Stimulated activated CD8-positive, alpha-beta memory T cell treated with anti-CD3 and anti-CD28 coated beads, Interleukin-4, amount 100 ng/mL, for 4 hours (primary cell): ENCODE data around the gene WDR76.

Experiments used
- DNase-seq, 2 donors: peaks; one replicate each; pipeline ENCODE4 v3.0.0-alpha.2; 2020; ENCODE audit warnings: low read depth in 2 of 2, low spot score in 1 of 2

The WDR76 gene

GRCh38 chr15:43876872-43877271 is 50.1 kb downstream of the WDR76 start:
- no peak for DNase-seq

GRCh38 chr15:43877371-43877770 is 50.6 kb downstream of the WDR76 start:
- DNase-seq, result no peak

- DNase-seq, result no peak
These were observed 51.6 kb downstream of the WDR76 start for GRCh38 chr15:43878446-43878845.

- no peak for DNase-seq
These were observed 52.9 kb downstream of the WDR76 start for GRCh38 chr15:43879386-43880355.

- no peak for DNase-seq
These were observed 53.8 kb downstream of the WDR76 start for GRCh38 chr15:43880406-43881194.

GRCh38 chr15:43881245-43881644 is 54.4 kb downstream of the WDR76 start:
- DNase-seq, result no peak

- no peak for DNase-seq
These were observed 55.1 kb downstream of the WDR76 start for GRCh38 chr15:43881944-43882343.

- DNase-seq, result no peak
These were observed 56.8 kb downstream of the WDR76 start for GRCh38 chr15:43883571-43883970.

- DNase-seq, result no peak
These were observed 59.8 kb downstream of the WDR76 start for GRCh38 chr15:43886558-43886957.

GRCh38 chr15:43887901-43888300 is 61.1 kb downstream of the WDR76 start:
- no peak for DNase-seq

GRCh38 chr15:43889042-43889441 is 62.2 kb downstream of the WDR76 start:
- DNase-seq, result no peak

- DNase-seq, result no peak
These were observed 67.2 kb downstream of the WDR76 start for GRCh38 chr15:43893956-43894355.

- DNase-seq, result no peak
These were observed 68.8 kb downstream of the WDR76 start for GRCh38 chr15:43895586-43895985.

GRCh38 chr15:43896543-43896942 is 69.7 kb downstream of the WDR76 start:
- DNase-seq, result no peak

GRCh38 chr15:43898891-43899290 is 72.1 kb downstream of the WDR76 start:
- no peak for DNase-seq

- no peak for DNase-seq
These were observed 73.1 kb downstream of the WDR76 start for GRCh38 chr15:43899928-43900327.

GRCh38 chr15:43900996-43901395 is 74.2 kb downstream of the WDR76 start:
- no peak for DNase-seq

GRCh38 chr15:43901495-43901894 is 74.7 kb downstream of the WDR76 start:
- DNase-seq, result no peak

- peak in 1 of 2 donors; percentile 17 for DNase-seq
These were observed 77.1 kb downstream of the WDR76 start for GRCh38 chr15:43903864-43904290.

- no peak for DNase-seq
These were observed 79.0 kb downstream of the WDR76 start for GRCh38 chr15:43905755-43906154.

- no peak for DNase-seq
These were observed 81.8 kb downstream of the WDR76 start for GRCh38 chr15:43908516-43909050.
